Measurements from ENCODE around the gene APOBEC3B. TPM values are rescaled to one million over a fixed set of nuclear protein-coding genes. Genes with fewer than 3 reads are reported as not detected.
"Not testable (repeated sequence)": the region's sequence is repeated elsewhere in the genome, so short reads cannot be mapped to it uniquely, and the experiment has no call there.

The APOBEC3B gene
- total RNA-seq, 2 experiments from 2014 or later: 43.9 to 44.3 TPM

DNA sequence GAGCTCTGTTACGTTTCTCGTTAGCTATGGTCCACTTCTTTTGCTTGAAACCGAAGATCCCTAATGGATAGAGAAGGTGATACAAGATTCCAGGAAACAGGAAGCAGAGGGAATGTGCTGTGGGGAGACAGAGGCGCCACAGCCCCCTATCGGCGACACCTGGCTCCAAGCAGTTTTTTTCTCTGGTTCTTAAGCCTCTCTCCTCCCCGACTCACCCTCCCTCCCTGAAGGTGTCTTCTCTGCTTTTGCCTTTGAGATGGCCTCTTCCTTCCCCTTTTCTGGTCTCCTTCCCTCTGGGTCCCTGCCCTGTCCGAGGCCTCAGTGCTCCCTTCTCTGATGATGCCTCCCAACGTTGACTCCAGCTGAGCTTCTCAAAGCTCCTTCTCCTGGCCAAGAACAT, 38.9 kb upstream of the APOBEC3B start:
- CTCF ChIA-PET: interaction anchor here (1.0 to 3.7 kb wide), 5 partner anchors 16 to 74 kb away, joined by 3 to 29 read pairs (median 3); no protein-coding TSS in a partner anchor
- no peaks in the 10 kb centered on the region for H3K36me3 Mint-ChIP-seq
- H3K27ac Mint-ChIP-seq: no peak overlapping the region
- peak overlapping the region; percentile 4 for H3K4me3 Mint-ChIP-seq
- DNase-seq: no peak
- intact Hi-C loops (cut with micrococcal nuclease): loop anchor here (5.0 to 10.0 kb wide), 2 partner anchors 152 to 186 kb away; partner anchors contain the start of genes APOBEC3H and SUN2
- peaks cover 31% of the 10 kb centered on the region for H3K27me3 Mint-ChIP-seq
- POLR2A ChIA-PET: interaction anchor here (2.9 kb wide), 1 partner anchor 11 kb away, joined by 27 read pairs; no protein-coding TSS in a partner anchor
- peaks cover 51% of the 10 kb centered on the region for H3K4me1 Mint-ChIP-seq (ENCODE audit: low read depth)
- H3K9me3 Mint-ChIP-seq: no peaks in the 10 kb centered on the region

DNA sequence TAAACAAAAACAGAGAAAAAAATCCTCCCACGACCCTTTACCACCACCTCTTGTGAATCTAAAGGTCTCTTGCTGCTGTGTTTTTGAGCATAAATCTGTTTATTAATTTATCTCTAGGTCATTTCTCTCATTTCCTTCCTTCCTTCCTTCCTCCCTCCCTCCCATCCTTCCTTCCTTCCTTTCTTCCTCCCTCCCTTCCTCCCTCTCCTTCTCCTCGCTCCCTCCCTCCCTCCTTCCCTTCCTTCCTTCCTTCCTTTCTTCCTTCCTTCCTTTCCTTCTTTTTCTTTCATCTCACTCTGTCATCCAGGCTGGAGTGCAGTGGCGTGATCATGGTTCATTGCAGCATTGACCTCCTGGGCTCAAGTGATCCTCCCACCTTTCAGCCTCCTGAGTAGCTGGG, 38.3 kb upstream of the APOBEC3B start:
- no peak overlapping the region for H3K4me3 Mint-ChIP-seq
- no peaks in the 10 kb centered on the region for H3K36me3 Mint-ChIP-seq
- no peak for DNase-seq
- POLR2A ChIA-PET: no interaction called here
- CTCF ChIA-PET: interaction anchor here (0.6 to 3.7 kb wide), 5 partner anchors 20 to 75 kb away, joined by 3 to 29 read pairs (median 3); no protein-coding TSS in a partner anchor
- H3K4me1 Mint-ChIP-seq (ENCODE audit: low read depth): peaks cover 52% of the 10 kb centered on the region
- intact Hi-C loops (cut with micrococcal nuclease): loop anchor here (5.0 to 10.0 kb wide), 2 partner anchors 151 to 187 kb away; partner anchors contain the start of genes APOBEC3H and SUN2
- H3K27ac Mint-ChIP-seq: no peak overlapping the region
- H3K27me3 Mint-ChIP-seq: peaks cover 29% of the 10 kb centered on the region
- H3K9me3 Mint-ChIP-seq: no peaks in the 10 kb centered on the region

DNA sequence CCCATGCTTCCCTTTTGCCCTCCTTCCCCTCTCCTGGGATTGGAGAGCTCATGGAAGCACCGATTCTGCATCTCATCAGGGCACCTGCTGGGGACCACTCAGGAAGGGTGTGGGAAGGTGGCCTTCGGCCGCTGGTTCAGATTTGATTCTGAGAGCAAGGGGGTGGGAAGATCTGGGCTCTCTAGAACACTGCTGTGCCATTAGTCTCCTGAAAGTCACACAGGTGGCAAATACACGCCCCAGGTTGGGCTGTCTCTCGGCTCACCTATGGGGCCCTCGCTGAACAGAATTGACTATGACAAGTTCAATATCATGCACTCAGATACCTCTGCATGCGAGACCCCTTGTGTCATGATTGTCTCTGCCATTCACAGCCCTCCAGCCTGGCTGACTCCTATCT, 37.5 kb upstream of the APOBEC3B start:
- H3K27me3 Mint-ChIP-seq: peaks cover 25% of the 10 kb centered on the region
- intact Hi-C loops (cut with micrococcal nuclease): loop anchor here (5.0 to 10.0 kb wide), 2 partner anchors 150 to 187 kb away; partner anchors contain the start of genes APOBEC3H and SUN2
- H3K4me3 Mint-ChIP-seq: no peak overlapping the region
- no peaks in the 10 kb centered on the region for H3K9me3 Mint-ChIP-seq
- H3K27ac Mint-ChIP-seq: no peak overlapping the region
- DNase-seq: no peak
- no peaks in the 10 kb centered on the region for H3K36me3 Mint-ChIP-seq
- ChIA-PET CTCF (interaction anchor here (0.6 to 1.1 kb wide), 2 partner anchors 28 to 30 kb away, joined by 3 read pairs; no protein-coding TSS in a partner anchor), POLR2A (no interaction called here)
- H3K4me1 Mint-ChIP-seq (ENCODE audit: low read depth): peaks cover 52% of the 10 kb centered on the region

DNA sequence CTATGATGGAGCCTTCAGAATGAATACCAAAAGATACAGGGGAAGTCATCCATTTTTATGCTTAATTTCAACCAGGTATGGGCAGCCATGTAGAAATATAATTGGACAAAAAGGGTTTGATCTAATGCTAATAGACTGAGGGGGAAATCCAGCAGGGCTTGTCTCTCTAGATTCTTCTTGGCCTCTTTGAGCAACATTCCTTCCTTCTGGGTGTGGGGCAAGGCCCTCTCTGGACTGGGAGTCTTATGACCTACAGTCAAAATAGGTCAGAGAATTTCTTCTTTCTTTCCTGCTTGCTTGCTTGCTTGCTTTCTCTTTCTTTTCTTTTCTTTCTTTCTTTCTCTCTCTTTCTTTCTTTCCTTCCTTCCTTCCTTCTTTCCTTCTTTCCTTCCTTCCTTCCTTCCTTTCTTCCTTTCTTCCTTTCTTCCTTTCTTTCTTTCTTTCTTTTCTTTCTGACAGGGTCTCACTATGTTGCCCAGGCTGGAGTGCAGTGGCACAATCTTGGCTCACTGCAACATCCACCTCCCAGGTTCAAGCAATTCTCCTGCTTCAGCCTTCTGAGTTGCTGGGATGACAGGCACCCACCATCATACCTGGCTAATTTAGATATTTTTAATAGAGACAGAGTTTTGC, 36.3 kb upstream of the APOBEC3B start:
- H3K36me3 Mint-ChIP-seq, CTCF ChIA-PET, H3K4me3 Mint-ChIP-seq, DNase-seq, H3K9me3 Mint-ChIP-seq, H3K27ac Mint-ChIP-seq, POLR2A ChIA-PET: not testable (repeated sequence)
- Mint-ChIP-seq H3K27me3 (peaks cover 25% of the 10 kb centered on the region), H3K4me1 (ENCODE audit: low read depth) (peaks cover 46% of the 10 kb centered on the region)
- intact Hi-C loops (cut with micrococcal nuclease): loop anchor here (10.0 kb wide), 1 partner anchor 149 kb away; the partner anchor contains the start of gene APOBEC3H

DNA sequence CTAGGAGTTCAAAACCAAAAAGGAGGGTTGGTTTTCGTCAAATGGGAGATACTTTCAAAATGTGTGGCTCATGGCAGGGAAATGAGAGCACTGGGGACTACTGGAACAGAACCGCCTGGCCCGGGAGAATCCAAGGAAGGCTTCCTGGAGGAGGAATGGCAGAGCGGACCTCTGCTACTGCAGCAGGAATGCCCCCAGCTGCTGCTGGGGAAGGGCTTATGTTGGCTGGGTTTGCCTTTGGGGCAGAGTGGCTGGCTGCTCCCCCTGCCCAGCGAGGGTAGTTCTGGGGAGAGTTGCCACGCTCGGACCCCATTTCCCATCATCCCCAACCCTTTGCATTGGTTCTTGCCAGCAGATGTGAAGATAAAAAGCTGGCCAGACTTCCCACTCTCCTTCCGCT, 35.4 kb upstream of the APOBEC3B start:
- Mint-ChIP-seq H3K4me3 (no peak overlapping the region), H3K27me3 (peaks cover 25% of the 10 kb centered on the region), H3K27ac (no peak overlapping the region), H3K9me3 (no peaks in the 10 kb centered on the region), H3K36me3 (no peaks in the 10 kb centered on the region), H3K4me1 (ENCODE audit: low read depth) (peaks cover 38% of the 10 kb centered on the region)
- POLR2A ChIA-PET: no interaction called here
- intact Hi-C loops (cut with micrococcal nuclease): loop anchor here (10.0 kb wide), 1 partner anchor 148 kb away; the partner anchor contains the start of gene APOBEC3H
- no peak for DNase-seq
- CTCF ChIA-PET: interaction anchor here (1.2 to 1.4 kb wide), 2 partner anchors 73 to 76 kb away, joined by 5 to 6 read pairs; no protein-coding TSS in a partner anchor

DNA sequence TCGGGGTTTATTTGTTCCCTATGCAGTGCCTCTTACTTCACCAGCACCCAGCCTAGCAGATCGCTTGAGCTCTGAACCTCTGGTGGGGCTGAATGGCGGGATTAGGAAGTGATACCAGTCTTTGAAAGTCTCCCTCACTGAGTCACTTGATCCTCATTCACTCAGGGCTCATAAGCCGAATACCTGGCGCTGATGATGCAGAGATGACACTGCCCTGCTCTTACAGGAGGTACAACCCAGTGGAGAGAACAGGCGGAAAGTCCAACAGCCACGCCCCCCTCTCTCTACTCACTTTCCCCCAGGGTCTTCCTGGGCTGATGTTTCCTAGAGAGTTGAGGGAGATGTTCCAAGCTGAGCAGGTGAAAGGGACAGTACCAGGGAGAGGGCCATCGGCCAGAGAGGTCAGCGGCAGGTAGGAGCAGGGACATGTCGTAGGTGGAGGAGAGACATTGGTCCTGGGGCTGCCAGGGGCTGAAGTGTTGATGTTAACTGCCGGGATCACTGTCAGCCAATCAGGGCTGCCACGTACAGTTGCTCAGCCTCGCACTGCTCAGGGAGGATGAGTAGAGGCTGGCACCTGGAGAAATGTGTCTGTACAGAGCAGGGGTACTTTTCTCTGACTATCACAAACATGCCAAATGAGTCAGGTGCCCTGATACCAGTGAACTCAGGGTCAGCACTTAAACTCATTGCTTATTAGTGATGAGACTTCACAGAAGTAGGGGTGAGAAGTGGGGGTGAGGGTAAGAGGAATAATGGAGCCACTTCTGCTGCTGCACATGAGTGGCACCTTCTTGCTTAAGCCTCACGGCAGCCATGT, 34.6 kb upstream of the APOBEC3B start:
- peaks cover 25% of the 10 kb centered on the region for H3K27me3 Mint-ChIP-seq
- peak overlapping the region; percentile 61 for H3K27ac Mint-ChIP-seq
- ChIA-PET POLR2A (no interaction called here), CTCF (interaction anchor here (0.6 to 1.4 kb wide), 3 partner anchors 54 to 77 kb away, joined by 3 to 6 read pairs (median 5); no protein-coding TSS in a partner anchor)
- H3K9me3 Mint-ChIP-seq: no peaks in the 10 kb centered on the region
- H3K4me1 Mint-ChIP-seq (ENCODE audit: low read depth): peaks cover 32% of the 10 kb centered on the region
- intact Hi-C loops (cut with micrococcal nuclease): loop anchor here (10.0 kb wide), 1 partner anchor 147 kb away; the partner anchor contains the start of gene APOBEC3H
- peak; percentile 68 for DNase-seq
- H3K4me3 Mint-ChIP-seq: no peak overlapping the region
- H3K36me3 Mint-ChIP-seq: no peaks in the 10 kb centered on the region

DNA sequence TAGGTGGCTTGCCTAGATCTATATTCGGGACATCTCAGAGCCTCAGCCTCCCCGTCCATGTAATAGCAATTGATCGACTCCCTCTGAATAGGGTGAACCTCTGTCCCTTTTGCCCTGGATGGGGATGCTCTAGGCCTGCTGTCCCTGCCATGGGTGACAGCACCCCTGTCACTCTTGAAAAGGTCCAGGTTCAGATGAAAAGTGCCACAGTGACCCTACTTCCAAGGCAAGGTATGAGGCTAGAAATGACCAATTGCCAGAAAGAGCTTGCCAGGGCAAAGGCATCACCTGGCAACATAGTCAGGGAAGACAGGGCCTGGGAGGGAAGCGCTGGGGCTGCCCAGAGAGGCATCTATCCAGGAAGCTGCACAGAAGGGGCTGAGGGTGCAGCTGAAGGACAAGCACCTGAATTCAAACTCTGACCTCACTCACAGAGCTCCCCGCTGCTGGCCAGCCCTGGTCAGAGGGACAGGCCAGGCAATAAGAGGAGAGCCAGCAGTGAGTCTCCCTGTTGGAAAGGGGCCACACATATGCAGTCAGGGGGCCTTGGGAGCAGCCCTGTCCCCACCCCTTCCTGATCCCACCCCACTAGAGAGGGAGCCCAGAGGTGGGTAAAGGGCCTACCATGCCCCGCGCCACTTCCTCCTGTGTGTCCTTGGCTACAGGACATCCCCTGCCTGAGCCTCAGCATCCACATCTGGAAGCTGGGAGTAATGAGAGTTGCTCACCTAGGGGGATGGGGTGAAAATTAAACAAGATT, 33.8 kb upstream of the APOBEC3B start:
- POLR2A ChIA-PET: no interaction called here
- H3K36me3 Mint-ChIP-seq: no peaks in the 10 kb centered on the region
- no peak overlapping the region for H3K27ac Mint-ChIP-seq
- H3K27me3 Mint-ChIP-seq: peaks cover 21% of the 10 kb centered on the region
- no peak overlapping the region for H3K4me3 Mint-ChIP-seq
- CTCF ChIA-PET: no interaction called here
- no peaks in the 10 kb centered on the region for H3K9me3 Mint-ChIP-seq
- H3K4me1 Mint-ChIP-seq (ENCODE audit: low read depth): peaks cover 34% of the 10 kb centered on the region
- peak; percentile 8 for DNase-seq
- intact Hi-C loops (cut with micrococcal nuclease): loop anchor here (10.0 kb wide), 1 partner anchor 146 kb away; the partner anchor contains the start of gene APOBEC3H

DNA sequence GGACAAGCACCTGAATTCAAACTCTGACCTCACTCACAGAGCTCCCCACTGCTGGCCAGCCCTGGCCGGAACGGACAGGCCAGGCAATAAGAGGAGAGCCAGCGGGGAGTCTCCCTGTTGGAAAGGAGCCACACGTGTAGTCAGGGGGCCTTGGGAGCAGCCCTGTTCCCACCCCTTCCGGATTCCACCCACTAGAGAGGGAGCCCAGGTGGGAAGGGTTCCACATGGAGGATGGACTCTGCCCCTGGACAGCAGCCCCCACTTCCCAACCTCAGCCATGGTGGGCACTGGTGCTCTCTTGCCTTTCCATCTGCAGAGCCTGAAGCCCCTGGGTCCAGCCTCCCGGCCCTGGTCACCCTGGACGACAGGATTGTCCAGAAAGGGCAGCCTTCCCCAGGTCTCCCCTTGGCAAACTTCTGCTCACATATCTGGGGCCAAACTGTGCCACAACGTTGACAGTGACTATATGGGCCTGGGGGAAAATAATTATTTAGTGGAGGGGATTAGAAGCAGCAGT, 32.2 kb upstream of the APOBEC3B start:
- Mint-ChIP-seq H3K36me3 (no peaks in the 10 kb centered on the region), H3K27ac (no peak overlapping the region), H3K27me3 (peaks cover 14% of the 10 kb centered on the region), H3K4me3 (no peak overlapping the region), H3K9me3 (no peaks in the 10 kb centered on the region), H3K4me1 (ENCODE audit: low read depth) (peaks cover 44% of the 10 kb centered on the region)
- ChIA-PET CTCF (interaction anchor here (6.9 kb wide), 1 partner anchor 80 kb away, joined by 45 read pairs; no protein-coding TSS in a partner anchor), POLR2A (no interaction called here)
- intact Hi-C loops (cut with micrococcal nuclease): loop anchor here (10.0 kb wide), 1 partner anchor 145 kb away; the partner anchor contains the start of gene APOBEC3H
- DNase-seq: no peak

DNA sequence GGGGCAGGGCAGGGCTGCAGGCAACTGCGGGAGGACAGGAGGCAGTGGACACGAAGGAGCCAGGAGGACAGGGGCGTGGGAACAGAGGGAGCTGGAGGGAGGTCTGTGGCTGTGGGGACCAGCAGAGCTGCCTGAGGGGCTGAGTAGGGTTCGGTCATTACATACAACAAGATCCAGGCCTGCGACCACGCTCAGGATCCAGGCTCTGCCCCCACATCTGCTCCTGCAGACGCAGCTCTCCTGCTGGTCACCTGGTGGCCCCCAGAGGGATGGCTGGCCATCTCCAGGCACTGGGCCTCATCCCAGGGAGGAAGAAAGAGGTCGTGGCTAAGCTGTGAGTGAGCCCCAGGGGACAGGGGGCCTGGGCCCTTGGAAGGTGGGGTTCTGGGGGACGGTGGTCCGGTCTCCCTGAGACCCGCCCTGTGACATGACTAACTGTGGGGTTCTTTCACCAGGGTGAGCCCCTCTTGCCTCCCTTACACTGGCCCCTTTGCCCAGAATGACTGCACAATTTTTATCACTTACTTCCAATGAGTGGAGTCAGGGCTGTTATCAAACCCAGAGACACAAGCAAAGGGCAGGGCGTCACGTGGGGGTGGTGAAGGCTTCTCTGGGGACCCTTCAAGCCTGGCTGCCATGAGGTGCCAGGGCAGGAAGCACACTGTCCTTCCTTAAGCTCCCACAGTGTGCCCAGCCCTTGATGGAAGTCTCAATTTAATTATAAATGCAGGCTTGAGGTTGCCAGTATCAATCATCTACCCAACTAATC, 31.4 kb upstream of the APOBEC3B start:
- Mint-ChIP-seq H3K9me3 (no peaks in the 10 kb centered on the region), H3K4me1 (ENCODE audit: low read depth) (peaks cover 49% of the 10 kb centered on the region), H3K27me3 (peaks cover 13% of the 10 kb centered on the region), H3K4me3 (no peak overlapping the region), H3K36me3 (no peaks in the 10 kb centered on the region), H3K27ac (no peak overlapping the region)
- CTCF ChIA-PET: interaction anchor here (1.2 to 6.9 kb wide), 2 partner anchors 23 to 81 kb away, joined by 6 to 45 read pairs; no protein-coding TSS in a partner anchor
- POLR2A ChIA-PET: interaction anchor here (1.0 kb wide), 1 partner anchor 91 kb away, joined by 3 read pairs; no protein-coding TSS in a partner anchor
- intact Hi-C loops (cut with micrococcal nuclease): no loop called here
- DNase-seq: no peak

DNA sequence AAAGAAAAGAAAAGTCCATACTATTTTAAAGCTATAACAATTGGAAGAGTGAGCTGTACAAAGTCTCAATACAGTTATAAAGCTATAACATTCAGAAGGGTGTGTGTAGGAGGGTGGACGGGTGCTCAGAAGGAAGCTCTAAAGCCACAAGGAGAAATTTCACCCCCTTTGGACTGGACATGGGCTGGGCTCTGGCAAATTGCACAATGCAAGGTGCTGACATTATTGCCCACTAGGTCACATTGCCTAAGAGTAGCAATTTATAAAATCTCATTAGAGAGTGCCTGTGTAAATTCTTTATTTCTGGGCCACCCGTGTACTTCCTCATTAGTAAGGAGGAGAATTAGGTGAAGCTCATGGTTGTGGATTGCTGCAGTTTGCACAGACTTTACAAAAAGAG, 30.4 kb upstream of the APOBEC3B start:
- no peak for DNase-seq
- Mint-ChIP-seq H3K4me3 (no peak overlapping the region), H3K4me1 (ENCODE audit: low read depth) (peaks cover 46% of the 10 kb centered on the region), H3K36me3 (no peaks in the 10 kb centered on the region), H3K9me3 (no peaks in the 10 kb centered on the region), H3K27me3 (peaks cover 8% of the 10 kb centered on the region), H3K27ac (no peak overlapping the region)
- ChIA-PET CTCF (interaction anchor here (0.5 to 6.9 kb wide), 5 partner anchors 11 to 264 kb away, joined by 3 to 45 read pairs (median 6); no protein-coding TSS in a partner anchor), POLR2A (interaction anchor here (1.0 to 1.2 kb wide), 2 partner anchors 11 to 92 kb away, joined by 3 to 6 read pairs; no protein-coding TSS in a partner anchor)
- intact Hi-C loops (cut with micrococcal nuclease): no loop called here
